HG03442 (cell line): ENCODE measurements around the gene BCL2A1.
A peak's percentile ranks its signal among the peaks of the same experiment; 100 is the strongest.
"Not testable (repeated sequence)": the region's sequence is repeated elsewhere in the genome, so short reads cannot be mapped to it uniquely, and the experiment has no call there.

Experiments
- ATAC-seq: cut with Tn5 transposase; IDR thresholded peaks from one replicate; pipeline ENCODE4 v1.9.1; 2021; ENCODE audit warnings: mild to moderate bottlenecking, moderate library complexity; ENCODE audit not compliant: unreplicated experiment

The BCL2A1 gene

DNA sequence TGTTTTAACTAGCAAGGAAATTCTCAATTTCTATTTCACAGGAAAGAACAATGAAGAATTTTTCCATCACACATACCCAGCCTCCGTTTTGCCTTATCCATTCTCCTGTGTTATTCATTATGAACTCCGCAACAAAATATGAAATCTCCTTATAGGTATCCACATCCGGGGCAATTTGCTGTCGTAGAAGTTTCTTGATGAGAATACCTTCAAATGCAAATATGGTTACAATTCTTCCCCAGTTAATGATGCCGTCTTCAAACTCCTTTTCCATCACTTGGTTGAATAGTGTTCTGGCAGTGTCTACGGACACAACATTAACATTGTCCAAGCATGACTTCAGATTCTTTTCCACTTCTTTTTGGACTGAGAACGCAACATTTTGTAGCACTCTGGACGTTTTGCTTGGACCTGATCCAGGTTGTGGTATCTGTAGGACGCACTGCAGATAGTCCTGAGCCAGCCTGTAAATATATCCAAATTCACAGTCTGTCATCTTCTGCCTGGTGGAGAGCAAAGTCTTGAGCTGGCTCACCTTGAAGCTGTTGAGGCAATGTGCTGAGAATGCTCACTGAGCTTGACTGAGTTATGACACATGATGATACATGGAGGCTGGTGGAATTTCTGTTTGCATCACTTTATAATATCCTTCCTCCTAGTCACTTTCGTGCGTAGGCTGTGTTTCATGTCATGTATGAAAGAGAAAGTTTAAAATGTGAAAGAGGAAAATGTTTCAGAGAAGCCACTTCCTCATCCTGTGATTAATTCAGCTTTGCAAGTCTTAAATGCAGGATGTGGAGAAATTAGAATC lies at the start of gene BCL2A1:
Gene BCL2A1, minus strand, starts transcription at position 573 of the 811 bp plus-strand sequence. Its CDS starts 77 bp downstream, at position 496.
- peak; percentile 59 for ATAC-seq

- no peak for ATAC-seq
Measured at GRCh38 chr15:80020731-80021130, 49.7 kb upstream of the BCL2A1 start.

DNA sequence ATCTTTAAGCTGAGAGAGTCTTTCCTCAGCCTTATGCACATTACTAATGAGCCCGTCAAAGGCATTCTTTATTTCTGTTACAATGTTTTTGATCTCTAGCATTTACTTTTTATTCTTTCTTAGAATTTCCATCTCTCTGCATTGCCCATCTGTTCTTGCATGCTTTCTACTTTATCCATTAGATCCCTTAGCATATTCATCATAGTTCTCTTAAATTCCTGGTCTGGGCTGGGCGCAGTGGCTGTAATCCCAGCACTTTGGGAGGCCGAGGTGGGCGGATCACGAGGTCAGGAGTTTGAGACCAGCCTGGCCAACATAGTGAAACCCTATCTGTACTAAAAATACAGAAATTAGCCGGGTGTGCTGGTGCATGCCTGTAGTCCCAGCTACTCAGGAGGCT lies 49.2 kb upstream of the BCL2A1 start:
- not testable (repeated sequence) for ATAC-seq

DNA sequence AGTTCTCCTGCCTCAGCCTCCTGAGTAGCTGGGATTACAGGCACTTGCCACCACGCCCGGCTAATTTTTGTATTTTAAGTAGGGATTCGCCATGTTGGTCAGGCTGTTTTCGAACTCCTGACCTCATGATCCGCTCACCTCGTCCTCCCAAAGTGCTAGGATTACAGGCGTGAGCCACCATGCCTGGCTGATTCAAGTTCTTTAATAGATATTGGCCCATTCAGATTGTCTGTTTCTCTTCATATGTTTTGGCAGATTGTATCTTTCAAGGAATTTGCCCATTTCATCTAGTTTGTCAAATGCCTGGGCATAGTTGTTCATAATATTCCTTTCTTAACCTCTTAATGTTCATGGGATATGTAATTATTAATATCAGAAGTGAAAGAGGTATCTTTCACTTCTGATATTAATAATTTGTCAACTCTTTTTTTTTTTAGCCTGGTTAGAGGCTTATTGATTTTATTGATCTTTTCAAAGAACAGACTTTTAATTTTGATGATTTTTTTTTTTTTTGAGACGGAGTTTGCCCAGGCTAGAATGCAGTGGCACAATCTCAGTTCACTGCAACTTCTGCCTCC lies 48.3 kb upstream of the BCL2A1 start:
- ATAC-seq: no peak

GRCh38 chr15:80017139-80017538 lies 46.1 kb upstream of the BCL2A1 start:
- ATAC-seq: not testable (repeated sequence)

GRCh38 chr15:80016506-80016905 lies 45.5 kb upstream of the BCL2A1 start:
- ATAC-seq: not testable (repeated sequence)

GRCh38 chr15:80015156-80015555 lies 44.2 kb upstream of the BCL2A1 start:
- ATAC-seq: no peak

DNA sequence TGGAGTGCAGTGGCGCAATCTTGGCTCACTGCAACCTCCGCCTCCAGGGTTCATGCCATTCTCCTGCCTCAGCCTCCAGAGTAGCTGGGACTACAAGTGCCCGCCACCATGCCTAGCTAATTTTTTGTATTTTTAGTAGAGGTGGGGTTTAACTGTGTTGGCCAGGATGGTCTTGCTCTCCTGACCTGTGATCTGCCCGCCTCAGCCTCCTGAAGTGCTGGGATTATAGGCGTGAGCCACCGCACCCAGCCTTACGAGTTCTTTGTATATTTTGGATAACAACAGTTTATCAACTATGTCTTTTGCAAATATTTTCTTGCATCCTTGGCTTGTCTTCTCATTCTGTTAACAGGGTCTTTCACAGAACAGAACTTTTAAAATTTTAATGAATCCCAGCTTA lies 43.2 kb upstream of the BCL2A1 start:
- ATAC-seq: not testable (repeated sequence)

DNA sequence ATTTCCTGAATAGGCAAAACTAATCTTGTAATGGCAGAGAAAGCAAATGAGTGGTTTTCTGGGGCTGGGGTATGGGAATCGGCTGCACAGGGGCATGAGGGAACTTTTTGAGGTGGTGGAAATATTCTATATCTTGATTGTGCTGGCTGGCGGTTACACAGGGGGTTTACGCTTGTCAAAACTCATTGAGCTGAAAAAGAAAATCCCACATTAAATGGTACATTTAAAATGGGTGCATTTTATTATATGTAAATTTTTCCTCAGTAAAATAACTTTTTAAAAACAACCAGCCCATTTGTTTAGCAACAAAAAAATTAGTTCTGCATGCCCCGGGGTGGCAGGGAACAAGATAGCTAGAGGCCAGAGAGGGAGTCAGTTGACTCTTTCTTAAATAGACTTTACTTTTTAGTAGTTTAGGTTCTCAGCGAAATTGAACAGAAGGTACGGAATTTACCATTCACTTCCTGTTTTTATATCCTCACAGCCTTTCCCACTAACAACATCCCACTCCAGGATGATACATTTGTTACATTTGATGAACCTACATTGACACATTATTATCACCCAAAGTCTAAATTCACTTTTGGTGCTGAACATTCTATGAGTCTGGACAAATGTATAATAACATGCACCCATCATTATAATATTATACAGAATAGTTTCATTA lies 41.2 kb upstream of the BCL2A1 start:
- ATAC-seq: no peak

GRCh38 chr15:80011596-80011995 lies 40.6 kb upstream of the BCL2A1 start:
- ATAC-seq: no peak

DNA sequence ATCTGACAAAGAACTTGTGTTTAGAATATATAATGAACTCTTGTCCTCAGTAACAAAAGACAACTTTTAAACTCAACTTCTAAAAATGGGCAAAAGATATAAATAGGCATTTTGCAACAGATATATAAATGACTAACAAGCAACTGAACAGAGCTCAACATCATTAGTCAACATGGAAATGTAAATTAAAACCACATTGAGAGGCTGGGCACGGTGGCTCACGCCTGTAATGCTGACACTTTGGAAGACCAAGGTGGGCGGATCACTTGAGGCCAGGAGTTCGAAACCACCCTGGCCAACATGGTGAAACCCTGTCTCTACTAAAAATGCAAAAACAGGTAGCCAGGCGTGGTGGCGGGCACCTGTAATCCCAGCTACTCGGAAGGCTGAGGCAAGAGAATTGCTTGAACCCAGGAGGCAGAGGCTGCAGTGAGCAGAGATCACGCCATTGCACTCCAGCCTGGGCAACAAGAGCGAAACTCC lies 40.1 kb upstream of the BCL2A1 start:
- ATAC-seq: peak; percentile 48

DNA sequence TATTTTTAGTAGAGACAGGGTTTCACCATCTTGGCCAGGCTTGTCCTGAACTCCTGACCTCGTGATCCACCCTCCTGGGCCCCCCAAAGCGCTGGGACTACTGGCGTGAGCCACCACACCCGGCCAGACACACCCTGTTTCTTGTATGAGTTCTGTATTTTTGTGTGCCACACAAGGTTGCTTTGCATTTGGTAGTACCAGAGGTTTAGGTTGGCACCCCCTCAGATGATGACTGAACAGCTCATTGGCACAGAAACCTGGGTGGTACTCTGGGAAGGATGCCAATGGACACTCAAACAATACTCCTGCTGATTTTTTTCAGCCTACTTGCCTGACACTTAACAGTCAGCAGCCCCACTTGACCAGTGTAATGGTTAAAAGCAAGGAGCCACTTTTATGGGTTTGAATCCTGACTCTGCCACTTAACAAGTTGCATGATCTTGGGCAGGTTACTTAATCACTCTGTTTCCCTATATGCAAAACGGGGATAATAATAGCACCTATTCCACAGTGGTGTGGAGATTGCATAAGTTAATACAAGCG lies 39.2 kb upstream of the BCL2A1 start:
- ATAC-seq: no peak

GRCh38 chr15:80007532-80007931 lies 36.5 kb upstream of the BCL2A1 start:
- ATAC-seq: no peak

- no peak for ATAC-seq
Measured at GRCh38 chr15:80006946-80007345, 36.0 kb upstream of the BCL2A1 start.

DNA sequence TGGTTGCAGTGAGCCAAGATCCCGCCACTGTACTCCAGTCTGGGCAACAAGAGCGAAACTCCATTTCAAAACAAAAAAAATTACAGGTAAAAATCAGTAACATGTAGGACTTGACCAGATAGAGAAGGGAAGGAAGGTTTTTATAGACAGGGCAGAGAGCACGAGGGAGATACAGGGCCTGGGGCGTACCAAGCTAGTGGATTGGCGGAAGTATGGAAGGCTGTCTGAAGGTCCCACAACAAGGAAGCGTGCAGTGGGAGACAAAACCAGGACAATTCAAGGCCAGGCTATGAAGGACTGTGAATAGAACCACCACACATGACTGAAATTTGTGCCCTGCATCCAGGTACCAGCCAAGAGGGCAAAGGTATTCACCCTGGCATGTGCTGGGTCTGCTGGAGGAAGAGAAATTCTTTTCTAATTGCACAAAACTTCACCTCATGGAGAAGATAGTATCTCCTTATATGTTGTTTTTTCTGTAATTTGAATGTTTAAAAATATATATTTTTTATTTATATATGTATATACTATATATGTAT lies 33.0 kb upstream of the BCL2A1 start:
- ATAC-seq: no peak

DNA sequence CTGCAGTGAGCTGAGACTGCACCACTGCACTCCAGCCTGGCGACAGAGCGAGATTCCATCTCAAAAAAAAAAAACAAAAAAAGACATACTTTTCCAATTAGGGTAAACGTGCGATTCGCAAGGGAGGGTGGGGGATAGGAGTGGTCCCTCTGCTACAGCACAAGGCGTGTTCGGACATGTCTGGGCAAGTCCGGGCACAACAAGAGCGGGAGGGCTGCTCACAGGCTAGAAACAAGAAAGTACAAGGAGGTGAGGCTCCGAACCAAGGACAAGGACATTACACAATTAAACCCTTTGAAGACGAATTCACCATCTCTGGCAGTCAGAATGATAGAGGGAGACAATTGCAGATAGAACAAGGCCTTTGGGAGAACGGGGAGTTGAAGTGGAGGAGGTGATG lies 32.2 kb upstream of the BCL2A1 start:
- no peak for ATAC-seq

DNA sequence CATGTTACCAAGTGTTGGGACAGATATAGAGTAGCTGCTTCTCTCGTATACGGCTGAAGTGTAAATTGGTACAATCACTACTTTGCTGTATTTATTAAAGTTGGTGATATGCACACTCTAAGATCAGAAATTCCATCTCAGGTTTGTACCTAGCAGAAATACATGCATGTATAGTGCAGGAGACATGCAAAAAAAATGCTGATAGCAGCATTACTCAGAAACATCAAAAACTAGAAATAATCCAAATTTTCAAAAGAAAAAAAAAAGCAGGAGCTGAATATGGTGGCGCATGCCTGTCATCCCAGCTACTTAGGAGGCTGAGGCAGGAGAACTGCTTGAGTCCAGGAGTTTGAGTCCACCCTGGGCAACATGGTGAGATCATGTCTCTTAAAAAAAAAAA lies 31.3 kb upstream of the BCL2A1 start:
- no peak for ATAC-seq

GRCh38 chr15:79994615-79995014 lies 23.6 kb upstream of the BCL2A1 start:
- ATAC-seq: no peak

GRCh38 chr15:79991826-79992225 lies 20.8 kb upstream of the BCL2A1 start:
- ATAC-seq: no peak

DNA sequence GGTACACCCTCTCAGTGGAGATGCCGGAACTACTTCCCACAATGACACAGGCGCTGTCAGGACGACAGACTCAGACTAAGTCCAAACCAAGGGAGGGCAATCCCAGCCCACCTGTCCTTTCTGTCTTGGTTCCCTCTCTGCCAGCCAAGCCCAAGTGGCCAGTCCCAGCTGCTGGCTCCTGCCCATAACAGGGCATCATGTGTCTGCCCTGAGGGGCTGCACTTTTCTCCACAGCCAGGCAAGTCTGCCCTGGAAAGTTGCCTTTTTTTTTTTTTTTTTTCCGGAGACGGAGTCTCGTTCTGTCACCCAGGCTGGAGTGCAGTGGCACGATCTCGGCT lies 20.0 kb upstream of the BCL2A1 start:
- no peak for ATAC-seq

DNA sequence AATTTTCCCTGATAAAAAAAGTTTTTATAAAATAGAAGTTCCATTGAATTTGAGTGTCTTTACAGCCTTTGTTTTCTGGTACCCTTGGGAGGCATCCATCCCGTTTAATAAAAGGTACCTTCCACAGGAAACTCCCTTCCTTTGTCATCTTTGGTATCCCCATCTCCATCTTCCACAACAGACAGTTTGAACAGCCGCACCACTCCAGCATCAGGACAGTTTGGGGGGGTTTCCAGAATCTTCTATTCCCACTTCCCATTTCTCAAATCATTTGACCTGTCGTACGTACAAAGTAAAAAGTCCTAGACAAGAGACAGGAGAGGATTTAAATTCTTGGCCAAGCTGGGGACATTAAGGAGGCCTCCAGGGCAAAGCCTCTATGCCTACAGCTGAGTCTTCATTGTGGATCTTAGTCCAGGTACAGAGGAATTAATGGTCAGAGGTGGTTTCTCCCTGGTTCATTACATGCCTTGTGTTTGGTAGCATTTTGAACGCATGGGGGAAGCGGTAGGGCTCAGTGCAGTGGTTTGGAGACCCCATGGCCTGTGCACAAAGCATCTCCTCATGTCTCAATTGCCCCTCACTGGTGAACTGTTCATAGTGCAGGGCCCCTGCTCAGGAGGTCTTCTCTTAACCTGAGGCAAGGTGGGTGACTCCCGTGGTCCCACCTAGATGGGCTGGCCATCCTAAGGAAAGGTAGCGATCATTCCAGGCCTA lies 19.4 kb upstream of the BCL2A1 start:
- ATAC-seq: no peak
